Adrenal gland (tissue), 5 donors: ENCODE results near the gene NETO1.

Source experiments
- POLR2A ChIP-seq, 2 donors: fragments of 450-650 bp; IDR thresholded peaks; one replicate each; pipeline ENCODE4 v1.6.1; 2017; ENCODE audit warnings: antibody characterized with exemption in 2 of 2, mild to moderate bottlenecking in 2 of 2, moderate library complexity in 1 of 2
- TF ChIP-seq, protein P1 (sequence below), 6 experiments: fragments of 450-650 bp in 4 of 6; fragments of 200-600 bp in 2 of 6; sonication (generic) in 1 of 6; IDR thresholded peaks; 1 replicate in 5 of 6; 2 replicates in 1 of 6; pipeline versions ENCODE4 v1.5.1 to v1.8.0; 2016 to 2021; ENCODE audit warnings: antibody characterized with exemption in 6 of 6, mild to moderate bottlenecking in 2 of 6, moderate library complexity in 1 of 6
- donor health status: DM: no; HTN: no; CAD: no.

DNA sequence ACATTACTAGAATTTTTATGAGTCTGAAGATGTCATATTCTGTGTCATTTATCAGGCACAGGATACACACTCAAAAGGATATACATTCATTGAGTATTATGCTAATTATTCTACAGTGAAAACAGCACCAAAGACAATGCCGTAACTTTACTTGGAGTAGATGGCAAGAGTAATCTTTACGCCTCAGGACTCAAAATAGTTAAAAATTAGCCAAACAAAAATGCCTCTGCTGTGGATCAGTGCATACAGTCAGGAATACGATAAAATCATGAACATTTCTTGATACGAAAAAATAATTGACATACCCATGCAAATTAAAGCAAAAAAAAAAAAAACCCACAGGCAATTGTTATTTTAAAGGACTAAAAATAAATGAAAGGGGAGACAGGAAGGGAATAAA, 129.7 kb downstream of the NETO1 start:
- TF ChIP-seq, protein P1, sequence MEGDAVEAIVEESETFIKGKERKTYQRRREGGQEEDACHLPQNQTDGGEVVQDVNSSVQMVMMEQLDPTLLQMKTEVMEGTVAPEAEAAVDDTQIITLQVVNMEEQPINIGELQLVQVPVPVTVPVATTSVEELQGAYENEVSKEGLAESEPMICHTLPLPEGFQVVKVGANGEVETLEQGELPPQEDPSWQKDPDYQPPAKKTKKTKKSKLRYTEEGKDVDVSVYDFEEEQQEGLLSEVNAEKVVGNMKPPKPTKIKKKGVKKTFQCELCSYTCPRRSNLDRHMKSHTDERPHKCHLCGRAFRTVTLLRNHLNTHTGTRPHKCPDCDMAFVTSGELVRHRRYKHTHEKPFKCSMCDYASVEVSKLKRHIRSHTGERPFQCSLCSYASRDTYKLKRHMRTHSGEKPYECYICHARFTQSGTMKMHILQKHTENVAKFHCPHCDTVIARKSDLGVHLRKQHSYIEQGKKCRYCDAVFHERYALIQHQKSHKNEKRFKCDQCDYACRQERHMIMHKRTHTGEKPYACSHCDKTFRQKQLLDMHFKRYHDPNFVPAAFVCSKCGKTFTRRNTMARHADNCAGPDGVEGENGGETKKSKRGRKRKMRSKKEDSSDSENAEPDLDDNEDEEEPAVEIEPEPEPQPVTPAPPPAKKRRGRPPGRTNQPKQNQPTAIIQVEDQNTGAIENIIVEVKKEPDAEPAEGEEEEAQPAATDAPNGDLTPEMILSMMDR (IDR thresholded peaks at IDR 0.05), result no peak
- TF ChIP-seq POLR2A (IDR thresholded peaks at IDR 0.05), result no peak
